Stimulated activated CD4-positive, alpha-beta T cell treated with anti-CD3 and anti-CD28 coated beads, Interleukin-15, amount 100 ng/mL, for 1 hour (primary cell): ENCODE results near the gene DAPK1.
"Not testable (repeated sequence)": the region's sequence is repeated elsewhere in the genome, so short reads cannot be mapped to it uniquely, and the experiment has no call there.

Experiments
- DNase-seq, 2 donors: peaks; one replicate each; pipeline ENCODE4 v3.0.0-alpha.2; 2020; ENCODE audit warnings: low read depth in 1 of 2, low spot score in 1 of 2

The DAPK1 gene

GRCh38 chr9:87542141-87542540 lies 44.5 kb downstream of the DAPK1 start:
- no peak for DNase-seq

DNA sequence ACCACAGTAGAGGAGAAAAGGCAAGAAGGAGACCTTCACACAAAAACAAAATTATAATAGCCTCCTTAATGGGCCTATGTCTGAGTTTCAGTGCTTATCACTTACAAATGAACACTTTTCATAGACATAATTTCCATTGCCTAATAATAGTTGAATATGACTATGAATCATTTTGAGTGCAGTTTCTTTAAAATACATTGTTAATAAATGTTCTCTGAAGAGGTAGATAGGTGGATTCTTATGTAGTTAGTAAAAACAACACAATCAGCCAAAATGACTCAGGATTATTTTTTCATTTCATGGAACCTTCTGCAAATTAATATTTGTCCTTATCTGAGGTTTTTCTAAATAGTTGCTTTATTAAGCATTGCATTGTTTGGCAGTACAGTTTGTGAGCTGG lies 45.6 kb downstream of the DAPK1 start:
- DNase-seq = no peak

- DNase-seq = no peak
These were observed 48.2 kb downstream of the DAPK1 start for GRCh38 chr9:87545858-87546257.

DNA sequence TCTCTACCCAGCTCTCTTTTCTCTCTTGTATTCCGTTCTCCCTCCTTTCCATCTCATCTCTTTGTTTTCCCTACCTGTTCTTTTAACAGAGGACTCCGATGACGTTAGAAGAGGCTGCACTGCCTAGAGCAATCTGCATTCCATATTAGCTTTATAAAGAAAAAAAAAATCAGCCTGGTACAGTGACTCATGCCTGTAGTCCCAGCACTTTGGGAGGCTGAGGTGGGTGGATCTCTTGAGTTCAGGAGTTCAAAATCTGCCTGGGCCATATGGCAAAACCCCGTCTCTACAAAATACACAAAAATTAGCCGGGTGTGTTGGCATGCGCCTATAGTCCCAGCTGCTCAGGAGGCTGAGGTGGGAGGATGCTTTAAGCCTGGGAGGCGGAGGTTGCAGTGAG lies 49.0 kb downstream of the DAPK1 start:
- no peak for DNase-seq

DNA sequence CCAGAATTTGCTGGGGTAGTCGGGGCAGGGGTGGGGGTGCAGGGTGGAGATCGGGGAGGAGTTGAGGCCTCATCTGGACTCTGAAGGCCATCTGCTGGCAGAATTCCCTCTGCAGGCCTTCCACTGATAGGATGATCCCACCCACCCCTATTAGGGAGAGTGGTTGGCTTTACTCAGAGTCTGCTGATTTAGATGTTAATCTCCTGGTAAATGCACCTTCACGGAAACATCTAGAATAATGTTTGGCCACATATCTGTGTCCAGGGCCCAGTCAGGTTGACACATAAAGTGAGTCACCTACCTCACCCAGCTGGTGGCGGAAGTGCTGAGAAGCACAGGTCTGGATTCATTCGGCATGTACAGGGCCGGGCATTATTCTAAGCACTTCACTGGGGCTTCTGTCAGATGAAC lies 50.0 kb downstream of the DAPK1 start:
- no peak for DNase-seq

- no peak for DNase-seq
These were observed 50.5 kb downstream of the DAPK1 start for GRCh38 chr9:87548159-87548558.

GRCh38 chr9:87549088-87549487 lies 51.4 kb downstream of the DAPK1 start:
- DNase-seq = not testable (repeated sequence)

GRCh38 chr9:87549791-87550190 lies 52.1 kb downstream of the DAPK1 start:
- DNase-seq = no peak

DNA sequence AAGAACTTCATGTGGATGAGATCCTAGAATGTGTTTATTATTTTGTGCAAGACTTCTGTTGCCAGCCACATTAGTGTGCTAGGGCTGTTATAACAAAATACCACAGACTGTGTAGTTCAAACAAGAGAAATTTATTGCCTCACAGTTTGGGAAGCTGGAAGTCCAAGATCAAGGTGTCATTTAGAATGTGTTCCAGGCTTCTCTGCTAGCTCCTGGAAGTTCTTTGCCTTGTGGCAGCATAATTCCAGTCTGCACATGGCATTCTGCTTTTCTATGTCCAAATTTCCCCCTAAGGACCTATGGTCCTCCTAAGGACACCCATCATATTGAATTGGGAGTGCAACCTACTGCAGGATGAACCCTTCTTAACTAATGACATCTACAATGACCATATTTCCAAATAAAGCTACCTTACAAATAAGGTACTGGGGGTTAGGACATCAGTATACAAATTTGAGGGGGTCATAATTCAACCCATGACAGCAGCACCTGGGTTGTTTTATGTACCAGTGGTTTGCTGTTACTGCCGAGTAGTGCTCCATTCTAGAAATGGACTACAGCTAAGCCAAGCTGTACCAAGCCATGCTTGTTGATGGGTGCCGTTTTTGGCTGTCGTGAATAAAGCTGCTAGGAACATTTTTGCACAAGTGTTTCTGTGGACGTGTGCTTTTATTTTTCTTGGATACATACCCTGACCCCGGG lies 52.7 kb downstream of the DAPK1 start:
- DNase-seq = no peak

DNA sequence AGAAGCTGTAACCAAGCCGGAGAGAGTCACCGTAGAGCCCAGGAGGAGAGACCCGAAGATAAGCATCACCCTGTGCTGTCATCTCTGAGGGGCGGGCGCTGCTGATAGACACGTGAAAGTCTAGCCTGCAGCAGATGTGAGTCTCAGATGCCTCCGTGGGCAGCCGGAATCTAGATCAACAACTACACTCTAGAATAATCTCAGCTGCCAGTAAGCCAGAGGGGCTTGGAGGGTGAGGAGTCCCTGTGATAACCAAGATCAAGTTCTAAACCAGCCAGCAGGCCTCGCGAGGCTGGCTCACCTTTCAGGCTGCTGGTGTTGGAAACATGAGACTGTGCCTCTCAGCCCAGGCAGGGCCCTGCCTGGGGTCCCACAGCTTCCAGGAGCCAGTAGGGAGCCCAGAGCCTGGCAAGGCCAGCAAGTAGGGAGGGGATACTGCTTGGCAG lies 54.1 kb downstream of the DAPK1 start:
- DNase-seq = no peak

GRCh38 chr9:87554171-87554910 lies 56.7 kb downstream of the DAPK1 start:
- no peak for DNase-seq

DNA sequence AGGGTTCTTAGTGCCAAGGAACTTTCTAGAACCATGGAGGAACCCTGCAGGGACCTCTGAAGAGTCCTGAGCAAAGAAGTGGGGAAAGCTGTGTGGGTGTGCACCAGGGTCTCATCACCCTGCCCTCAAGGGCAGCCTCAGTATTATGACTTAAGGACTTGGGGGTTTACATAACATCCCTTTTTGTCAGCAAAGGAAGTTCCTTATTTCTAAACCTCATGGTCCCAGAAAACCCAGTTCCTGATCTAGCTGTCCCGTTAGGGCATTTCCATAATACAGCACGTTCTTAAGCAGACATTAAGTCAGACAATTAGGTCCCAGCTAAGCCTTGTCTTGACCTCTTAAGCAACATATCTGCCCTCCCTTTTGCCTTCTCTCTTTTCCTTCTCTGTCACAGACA lies 57.3 kb downstream of the DAPK1 start:
- DNase-seq = no peak

DNA sequence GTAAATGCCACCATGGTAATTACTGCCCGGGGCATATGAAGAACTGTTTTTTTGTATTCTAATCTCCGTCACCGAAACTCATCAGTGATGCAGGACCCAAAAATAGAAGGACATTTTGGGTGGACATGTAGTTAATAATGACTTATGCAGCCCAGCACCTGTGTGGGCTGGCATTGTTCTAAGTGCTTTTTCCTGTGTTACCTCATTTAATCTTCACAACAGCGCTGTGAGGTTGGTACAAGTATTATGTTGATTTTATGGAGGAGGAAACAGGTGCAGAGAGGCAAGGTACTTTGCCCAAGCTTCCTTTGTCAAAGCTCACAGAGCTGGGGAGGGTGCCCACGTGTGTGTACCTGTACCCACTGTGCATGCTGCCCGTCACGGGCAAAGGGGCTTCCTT lies 58.4 kb downstream of the DAPK1 start:
- DNase-seq = no peak

DNA sequence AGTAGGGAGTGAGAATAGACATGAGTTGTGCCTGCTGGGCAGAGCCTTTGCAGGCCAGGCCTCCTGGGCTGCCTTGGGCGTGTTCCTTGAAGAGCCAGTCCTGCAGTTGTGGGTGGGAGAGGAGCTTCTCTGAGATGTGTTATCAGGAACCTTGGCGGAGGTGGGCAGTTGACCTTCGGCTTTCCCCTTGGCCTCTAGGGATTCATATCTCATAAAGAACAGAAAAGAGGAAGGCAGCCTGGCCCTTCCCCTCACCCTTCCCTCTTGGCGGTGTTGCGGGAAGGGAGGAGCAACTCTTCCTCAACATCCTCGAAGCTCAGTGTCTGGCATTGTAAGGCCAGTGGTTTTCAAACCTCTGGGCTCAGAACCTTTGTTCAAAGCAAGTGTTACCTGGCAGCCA lies 59.2 kb downstream of the DAPK1 start:
- no peak for DNase-seq

DNA sequence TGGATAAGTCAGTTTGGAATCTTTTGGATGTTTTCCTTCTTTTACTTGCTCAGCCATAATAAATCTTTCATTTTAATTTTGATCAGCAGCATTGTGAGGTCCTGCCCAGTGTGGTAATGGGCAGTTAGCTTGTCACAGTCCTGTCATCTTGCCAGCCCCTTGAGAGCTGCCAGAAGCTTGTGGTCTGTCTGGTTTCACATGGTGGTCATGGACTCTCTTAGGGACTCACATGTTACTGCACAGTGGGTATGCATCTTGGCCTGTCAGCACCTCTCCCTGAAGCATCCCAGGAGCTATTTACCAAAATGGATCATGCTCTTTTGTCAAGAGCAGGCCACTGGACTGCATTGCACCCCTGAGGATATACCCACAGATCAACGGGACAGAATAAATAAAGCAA lies 60.3 kb downstream of the DAPK1 start:
- no peak for DNase-seq

DNA sequence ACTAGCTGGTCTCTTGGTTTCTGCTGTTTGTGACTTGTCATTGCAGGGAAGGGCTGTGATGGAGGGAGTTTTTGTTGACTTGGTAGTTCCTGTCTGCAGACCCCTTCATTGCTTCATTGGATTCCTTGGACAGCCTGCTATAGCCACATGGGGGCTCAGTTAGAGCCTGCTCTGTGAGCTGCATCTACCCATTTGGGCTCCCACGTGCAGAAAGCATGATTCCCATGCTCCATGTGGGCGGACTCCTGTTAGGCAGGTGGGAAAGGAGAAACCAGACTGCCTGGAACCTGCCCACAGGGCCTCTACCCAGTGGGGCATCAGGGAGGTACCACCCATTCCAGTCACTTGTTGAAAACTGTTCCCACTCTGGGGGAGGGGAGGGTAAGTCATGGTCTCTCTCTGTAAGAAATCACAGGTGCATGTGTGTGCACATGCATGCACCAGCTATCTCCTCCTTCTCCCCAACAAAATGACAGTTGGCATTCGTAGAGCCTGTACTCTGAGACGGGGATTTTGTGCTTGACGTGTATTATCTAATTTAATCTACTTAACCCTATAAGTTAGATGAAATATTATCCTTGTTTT lies 61.0 kb downstream of the DAPK1 start:
- no peak for DNase-seq

DNA sequence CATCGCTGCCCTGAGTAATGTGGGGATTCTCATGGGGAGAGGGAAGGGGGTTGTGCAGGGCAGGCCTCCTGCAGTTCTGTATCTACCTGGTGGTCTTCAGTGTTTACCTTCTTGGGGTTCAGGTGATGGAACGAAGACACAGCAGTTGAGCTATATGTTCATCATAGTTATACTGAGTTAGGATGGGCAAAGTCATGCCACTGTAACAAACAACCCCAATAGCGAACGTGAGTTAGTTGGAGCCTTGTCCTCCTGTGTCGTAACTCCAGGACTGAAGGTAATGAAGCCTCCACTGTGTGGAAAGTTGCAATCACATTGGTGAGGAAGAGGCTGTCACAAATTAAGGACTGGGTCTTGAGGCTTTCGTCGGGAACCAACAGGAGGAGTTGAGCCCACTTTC lies 64.4 kb downstream of the DAPK1 start:
- DNase-seq = no peak

- DNase-seq = no peak
These were observed 65.0 kb downstream of the DAPK1 start for GRCh38 chr9:87562530-87563170.

DNA sequence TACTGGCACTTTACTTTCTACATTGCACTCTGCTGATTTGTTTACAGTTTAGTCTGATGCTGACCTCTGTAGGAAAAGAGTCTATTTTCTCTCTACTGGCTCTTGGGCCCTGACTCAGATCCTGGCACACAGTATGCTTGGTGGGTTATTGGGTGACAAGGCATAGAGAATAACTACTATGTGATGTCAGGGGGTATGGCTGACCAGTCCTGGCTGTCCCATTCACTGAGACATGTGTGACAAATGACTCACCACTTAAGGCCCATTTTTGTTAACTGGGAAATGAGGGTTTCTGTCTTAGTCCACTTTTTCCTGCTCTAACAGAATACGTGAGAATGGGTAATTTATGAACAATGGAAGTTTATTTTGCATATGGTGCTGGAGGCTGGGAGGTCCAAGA lies 66.4 kb downstream of the DAPK1 start:
- no peak for DNase-seq

GRCh38 chr9:87564791-87565241 lies 67.1 kb downstream of the DAPK1 start:
- DNase-seq = no peak

DNA sequence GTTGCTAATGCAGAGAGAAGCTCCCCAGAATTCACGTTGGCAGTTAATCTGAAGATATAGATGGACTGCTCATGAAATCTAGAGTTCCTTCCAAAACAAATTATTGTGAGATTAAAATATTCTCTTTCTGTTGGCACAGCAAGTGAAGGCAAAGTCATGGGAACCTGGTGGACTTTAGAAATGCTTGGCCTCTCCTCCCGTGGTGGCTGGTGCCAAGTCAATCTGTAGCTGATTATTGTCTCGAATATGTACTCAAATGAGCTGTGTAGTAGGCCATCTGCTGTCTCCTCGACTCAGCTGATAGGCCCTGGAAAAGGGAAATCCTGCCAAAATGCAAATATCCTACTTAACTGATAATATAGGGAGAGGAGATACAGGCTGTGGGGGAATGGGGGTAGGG lies 69.3 kb downstream of the DAPK1 start:
- no peak for DNase-seq

GRCh38 chr9:87567571-87567970 lies 69.9 kb downstream of the DAPK1 start:
- no peak for DNase-seq
